Measurements from ENCODE around the gene HTR3D. TPM values are rescaled to one million over a fixed set of nuclear protein-coding genes. Genes with fewer than 3 reads are reported as not detected.
"Not testable (repeated sequence)": the region's sequence is repeated elsewhere in the genome, so short reads cannot be mapped to it uniquely, and the experiment has no call there.

Gene HTR3D
- polyA plus RNA-seq, 1 donor, result not detected

- DNase-seq, result not testable (repeated sequence)
These were observed 39.6 kb downstream of the HTR3D start for GRCh38 chr3:184071142-184071541.

- no peak for DNase-seq
These were observed 42.1 kb downstream of the HTR3D start for GRCh38 chr3:184073621-184074020.

GRCh38 chr3:184075901-184076300 lies 44.4 kb downstream of the HTR3D start:
- no peak for DNase-seq

- no peak for DNase-seq
These were observed 46.3 kb downstream of the HTR3D start for GRCh38 chr3:184077881-184078280.

GRCh38 chr3:184078851-184079250 lies 47.3 kb downstream of the HTR3D start:
- DNase-seq, result no peak

GRCh38 chr3:184081116-184081830 lies 49.7 kb downstream of the HTR3D start:
- DNase-seq, result no peak

- no peak for DNase-seq
These were observed 50.5 kb downstream of the HTR3D start for GRCh38 chr3:184082034-184082433.

- DNase-seq, result no peak
These were observed 50.9 kb downstream of the HTR3D start for GRCh38 chr3:184082465-184082864.

- DNase-seq, result no peak
These were observed 53.9 kb downstream of the HTR3D start for GRCh38 chr3:184085389-184085852.

Other genes starting within 250 kb of the HTR3D start
- 44.8 TPM for gene MAP6D1, start 206.2 kb upstream of the HTR3D start, polyA plus RNA-seq (ENCODE audit: insufficient read length)
- 35.5 TPM for gene PARL, start 146.9 kb upstream of the HTR3D start, polyA plus RNA-seq (ENCODE audit: insufficient read length)
- 28.1 TPM for gene ABCC5, start 13.9 kb upstream of the HTR3D start, polyA plus RNA-seq (ENCODE audit: insufficient read length)
- not detected for gene HTR3C, start 21.3 kb downstream of the HTR3D start, polyA plus RNA-seq (ENCODE audit: insufficient read length)
- gene HTR3E, start 65.3 kb downstream of the HTR3D start, polyA plus RNA-seq (ENCODE audit: insufficient read length), result 0.14 TPM
- gene EIF2B5, start 103.6 kb downstream of the HTR3D start, polyA plus RNA-seq (ENCODE audit: insufficient read length), result 41.3 TPM
- gene DVL3, start 123.6 kb downstream of the HTR3D start, polyA plus RNA-seq (ENCODE audit: insufficient read length), result 97.4 TPM
- gene AP2M1, start 143.1 kb downstream of the HTR3D start, polyA plus RNA-seq (ENCODE audit: insufficient read length), result 175 TPM
- 51.5 TPM for gene ABCF3, start 154.5 kb downstream of the HTR3D start, polyA plus RNA-seq (ENCODE audit: insufficient read length)
- gene VWA5B2, start 197.8 kb downstream of the HTR3D start, polyA plus RNA-seq (ENCODE audit: insufficient read length), result 0.63 TPM
- gene ALG3, start 217.2 kb downstream of the HTR3D start, polyA plus RNA-seq (ENCODE audit: insufficient read length), result 25.5 TPM
- 1.0 TPM for gene EEF1AKMT4, start 217.9 kb downstream of the HTR3D start, polyA plus RNA-seq (ENCODE audit: insufficient read length)
- gene CAMK2N2, start 229.8 kb downstream of the HTR3D start, polyA plus RNA-seq (ENCODE audit: insufficient read length), result not detected
- not detected for gene ECE2, start 244.3 kb downstream of the HTR3D start, polyA plus RNA-seq (ENCODE audit: insufficient read length)